Stomach (tissue), 9 donors: ENCODE data around the gene KRT6C. TPM values are rescaled to one million over a fixed set of nuclear protein-coding genes. Genes with fewer than 3 reads are reported as not detected.
"Not testable (repeated sequence)": the region's sequence is repeated elsewhere in the genome, so short reads cannot be mapped to it uniquely, and the experiment has no call there.

Source experiments
- DNase-seq, 2 donors: peaks; one replicate each; pipeline versions ENCODE4 v3.0.0 to v3.0.0-alpha.2; 2013 to 2019
- H3K27ac ChIP-seq, 5 donors: fragments of 200-600 bp in 4 of 5; sonication (generic) in 4 of 5; one replicate each; pipeline ENCODE4 v1.5.1; 2013 to 2019; ENCODE audit warnings: mild to moderate bottlenecking in 1 of 5, moderate library complexity in 1 of 5
- H3K27me3 ChIP-seq, 3 donors: fragments of 200-600 bp; sonication (generic); one replicate each; pipeline ENCODE4 v1.5.1; 2017 to 2019; ENCODE audit warnings: mixed run types in 1 of 3
- H3K36me3 ChIP-seq, 4 donors: fragments of 200-600 bp; sonication (generic); 1 replicate in 3 of 4; 2 replicates in 1 of 4; pipeline ENCODE4 v1.5.1; 2016 to 2019
- H3K4me1 ChIP-seq, 4 donors: fragments of 200-600 bp; sonication (generic); one replicate each; pipeline ENCODE4 v1.5.1; 2016 to 2019
- H3K4me3 ChIP-seq, 4 donors: fragments of 200-600 bp; sonication (generic) in 3 of 4; one replicate each; pipeline ENCODE4 v1.5.1; 2016 to 2019; ENCODE audit warnings: mild to moderate bottlenecking in 1 of 4
- H3K9me3 ChIP-seq, 4 donors: fragments of 200-600 bp; sonication (generic); one replicate each; pipeline ENCODE4 v1.5.1; 2016 to 2019
- CTCF ChIP-seq, 7 experiments: fragments of 450-650 bp in 4 of 7; fragments of 200-600 bp in 3 of 7; sonication (generic) in 3 of 7; IDR thresholded peaks; one replicate each; pipeline ENCODE4 v1.5.1; 2016 to 2019; ENCODE audit warnings: antibody characterized with exemption in 7 of 7, control low read depth in 2 of 7, mild to moderate bottlenecking in 1 of 7
- EP300 ChIP-seq: sonication (generic); formaldehyde crosslinking; IDR thresholded peaks from one replicate; pipeline ENCODE4 v1.6.1; 2017; ENCODE audit warnings: antibody characterized with exemption
- POLR2A ChIP-seq, 4 donors: fragments of 450-650 bp; IDR thresholded peaks; one replicate each; pipeline ENCODE4 v1.6.1; 2016; ENCODE audit warnings: antibody characterized with exemption in 4 of 4, control low read depth in 2 of 4, mild to moderate bottlenecking in 1 of 4, moderate library complexity in 1 of 4
- POLR2AphosphoS5 ChIP-seq, 3 donors: sonication (generic); formaldehyde crosslinking; IDR thresholded peaks; one replicate each; pipeline ENCODE4 v1.6.1; 2016; ENCODE audit warnings: antibody characterized with exemption in 3 of 3
- WGBS, 5 donors: extraction: QIAGEN DNeasy Blood & Tissue Kit in 3 of 5; methylation state at CpG; one replicate each; pipeline versions ENCODE4 v1.1.5 to v1.1.7; 2013 to 2018; 5-methylcytosine and 5-hydroxymethylcytosine counted together
- intact Hi-C: fragments of 100-400 bp; cut with DNase I; formaldehyde crosslinking; loops from one replicate; pipeline ENCODE4 v1.15.1; 2023; ENCODE audit warnings: low total_unique reads
- polyA plus RNA-seq, 3 donors: library from polyadenylated mRNA; stranded (reverse); fragments of 200-250 nt; gene quantifications; one replicate each; pipeline ENCODE4 v1.2.3, GENCODE V29; 2013
- total RNA-seq, 5 donors: library from RNA; depleted of rRNA; stranded (reverse); fragments of >200 nt; gene quantifications; one replicate each; pipeline versions ENCODE4 v1.1.0 to v1.2.3, GENCODE V29; 2014 to 2016
- donor health status: healthy with polysubstance abuse.
- donor health status: Bipolar disorder and iron deficiency.
- donor health status: healthy.

Gene KRT6C
- total and polyA plus RNA-seq, 8 donors: 0.31 to 12.4 (median 0.43) TPM; not detected in 5

DNA sequence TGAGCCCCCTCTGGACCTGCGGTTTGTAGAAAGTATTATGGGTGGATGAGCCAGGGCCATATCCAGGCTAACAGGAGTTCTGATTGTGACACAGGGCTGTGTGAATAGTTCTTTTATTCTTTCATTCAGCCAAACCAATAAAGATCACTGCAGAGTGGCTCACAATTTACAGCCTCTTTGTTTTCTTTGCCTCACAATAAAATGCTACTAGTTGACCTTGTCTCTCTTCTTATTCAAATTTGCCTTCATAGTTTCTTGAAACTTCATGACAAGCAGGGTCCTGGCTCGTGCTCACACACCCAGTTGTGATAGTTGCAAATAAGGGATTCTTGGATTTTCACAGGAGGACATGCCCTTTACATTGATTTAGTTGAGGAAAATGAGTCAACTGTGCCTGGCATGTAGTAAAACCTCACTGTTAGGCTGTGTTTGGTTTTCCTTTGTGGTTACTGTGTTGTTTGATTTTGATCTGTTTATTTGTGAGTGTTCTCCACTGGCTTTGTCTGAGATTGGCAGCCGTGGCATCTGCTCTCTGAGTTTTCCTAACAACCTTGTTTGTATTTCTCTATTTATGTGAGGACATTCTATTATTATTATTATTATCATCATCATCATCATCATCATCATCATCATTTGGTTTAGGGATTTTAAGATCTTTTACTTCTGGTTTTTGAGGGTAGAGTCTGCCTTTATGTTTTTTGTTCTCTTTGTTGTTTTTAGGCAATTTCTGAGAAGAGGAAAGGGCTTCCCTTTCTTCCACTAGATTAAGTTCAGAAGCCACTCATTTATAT is 19.0 kb downstream of the KRT6C start:
- intact Hi-C loops: no loop called here
- H3K36me3 ChIP-seq: no peaks in the 10 kb centered on the region
- H3K4me1 ChIP-seq: no peaks in the 10 kb centered on the region
- H3K9me3 ChIP-seq: no peaks in the 10 kb centered on the region
- no peak for TF ChIP-seq EP300
- no peak for TF ChIP-seq POLR2A (IDR thresholded peaks at IDR 0.05)
- no peak for TF ChIP-seq CTCF (IDR thresholded peaks at IDR 0.05)
- TF ChIP-seq POLR2AphosphoS5 (IDR thresholded peaks at IDR 0.05): no peak
- H3K27ac ChIP-seq: no peak overlapping the region
- no peak for DNase-seq
- WGBS, 5 donors: 31 to 48% (median 45%) methylated on average over 3 of the region's 3 CpGs
- H3K4me3 ChIP-seq: no peak overlapping the region
- H3K27me3 ChIP-seq: no peaks in the 10 kb centered on the region

DNA sequence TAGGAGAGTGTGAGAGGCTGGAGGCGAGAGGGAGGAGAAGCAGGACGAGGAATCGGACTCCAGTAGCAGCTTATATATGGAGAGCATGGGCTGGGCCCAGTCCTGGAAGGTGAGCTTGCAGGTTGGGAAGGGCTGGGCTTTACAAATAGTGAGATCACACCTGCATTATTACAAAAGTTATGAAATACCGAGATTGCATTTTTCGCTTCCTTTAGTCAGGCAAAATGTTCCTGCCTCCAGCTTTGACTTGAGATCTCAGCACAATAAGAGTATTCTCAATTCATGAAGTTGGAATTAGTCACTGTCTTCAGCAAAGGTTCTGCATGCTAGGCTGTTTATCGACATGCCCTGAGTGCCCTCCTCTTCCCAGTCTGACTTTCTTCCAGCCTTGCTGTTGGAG is 21.5 kb downstream of the KRT6C start, which contains the start of gene KRT6B:
Gene KRT6B, minus strand, starts transcription at position 46 of the 400 bp plus-strand sequence. CDS start 68 bp downstream, outside the sequence.
- no peak within 1 kb of the TSS for H3K27ac ChIP-seq
- H3K4me1 ChIP-seq: no peaks in the 10 kb centered on the region
- H3K36me3 ChIP-seq: no peaks in the 10 kb centered on the region
- 68 to 86% (median 80%) methylated on average over 6 of the region's 6 CpGs for WGBS, 5 donors
- DNase-seq: no peak
- H3K9me3 ChIP-seq: no peaks in the 10 kb centered on the region
- TF ChIP-seq POLR2A (IDR thresholded peaks at IDR 0.05) (no peak), EP300 (no peak), CTCF (IDR thresholded peaks at IDR 0.05) (no peak), POLR2AphosphoS5 (IDR thresholded peaks at IDR 0.05) (no peak)
- intact Hi-C loops: no loop called here
- no peak within 1 kb of the TSS for H3K4me3 ChIP-seq
- H3K27me3 ChIP-seq: no peaks in the 10 kb centered on the region

DNA sequence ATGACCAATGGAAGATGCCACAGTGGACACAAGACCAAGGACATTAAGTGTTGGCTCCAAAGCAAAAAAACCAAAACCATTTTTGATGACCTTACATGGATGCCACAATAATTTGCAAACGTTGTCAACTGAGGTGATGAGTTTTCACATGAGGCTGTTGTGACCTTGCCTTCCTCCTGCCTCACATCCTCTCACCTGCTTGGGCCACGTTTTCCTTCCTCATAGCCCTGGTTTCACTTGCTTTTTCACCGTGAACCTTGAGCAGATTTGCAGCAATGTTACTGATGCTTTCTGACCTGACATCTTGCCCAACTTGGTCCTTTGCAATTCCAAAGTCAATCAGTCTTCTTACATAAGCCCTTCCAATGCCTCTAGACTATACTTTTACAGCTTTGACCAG is 25.4 kb downstream of the KRT6C start:
- peaks cover 0 to 10% (median 3%) of the 10 kb centered on the region in 4 donors for H3K4me1 ChIP-seq
- whole genome bisulfite sequencing, 5 donors: 56 to 69% (median 59%) methylated on average over 3 of the region's 3 CpGs
- intact Hi-C loops: no loop called here
- no peak for DNase-seq
- peaks cover 0 to 7% (median 0%) of the 10 kb centered on the region in 3 donors for H3K27me3 ChIP-seq
- no peaks in the 10 kb centered on the region for H3K36me3 ChIP-seq
- no peak for TF ChIP-seq EP300
- TF ChIP-seq POLR2AphosphoS5 (IDR thresholded peaks at IDR 0.05): no peak
- no peak for TF ChIP-seq CTCF (IDR thresholded peaks at IDR 0.05)
- no peak for TF ChIP-seq POLR2A (IDR thresholded peaks at IDR 0.05)
- H3K4me3 ChIP-seq: no peak overlapping the region
- H3K9me3 ChIP-seq: no peaks in the 10 kb centered on the region
- H3K27ac ChIP-seq: no peak overlapping the region

DNA sequence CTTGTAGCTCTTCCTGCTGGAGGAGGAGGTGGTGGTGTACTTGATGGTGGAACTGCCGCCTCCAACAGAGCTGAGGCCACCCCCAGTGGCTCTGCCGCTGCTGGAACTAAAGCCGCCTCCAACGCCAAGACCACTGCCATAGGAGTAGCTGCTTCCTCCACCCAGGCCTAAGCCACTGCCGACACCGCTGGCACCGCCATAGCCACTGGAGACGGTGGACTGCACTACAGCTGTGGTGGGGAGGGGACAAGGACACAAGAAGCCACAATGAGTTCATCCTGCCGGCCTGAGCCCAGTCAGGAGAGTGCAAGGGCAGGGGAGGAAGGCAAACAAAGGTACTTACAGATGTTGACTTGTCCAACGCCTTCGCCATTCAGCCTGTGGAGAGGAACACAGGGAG is 26.4 kb downstream of the KRT6C start:
- H3K4me3 ChIP-seq, DNase-seq, H3K9me3 ChIP-seq, H3K36me3 ChIP-seq, H3K27ac ChIP-seq, intact Hi-C loops: not testable (repeated sequence)
- Histone ChIP-seq H3K4me1 (peaks cover 0 to 10% (median 5%) of the 10 kb centered on the region in 4 donors), H3K27me3 (peaks cover 0 to 15% (median 0%) of the 10 kb centered on the region in 3 donors)
- WGBS, 5 donors: 84 to 95% (median 91%) methylated on average over 2 to 11 of the region's 11 CpGs
